Activated CD4-positive, CD25-positive, alpha-beta regulatory T cell (primary cell): Measurements from ENCODE around the gene SPINK14.

Experiments used
- DNase-seq, 4 experiments: peaks; one replicate each; lab custom pipeline; 2025; lab: John Stamatoyannopoulos, UW

SPINK14 gene

GRCh38 chr5:148168246-148168645 is at the start of gene SPINK14:
TSS of gene SPINK14 (plus strand) at chr5:148168546. CDS start at chr5:148169733, 1,187 bp downstream.
- DNase-seq: no peak

GRCh38 chr5:148120317-148120716 is 48.0 kb upstream of the SPINK14 start:
- DNase-seq: no peak

GRCh38 chr5:148125641-148126040 is 42.7 kb upstream of the SPINK14 start:
- DNase-seq: no peak

GRCh38 chr5:148135091-148136048 is 33.0 kb upstream of the SPINK14 start:
- DNase-seq: no peak

GRCh38 chr5:148140846-148141245 is 27.5 kb upstream of the SPINK14 start:
- DNase-seq: no peak

- DNase-seq: no peak
These were observed 26.7 kb upstream of the SPINK14 start for GRCh38 chr5:148141645-148142044.

GRCh38 chr5:148145916-148146315 is 22.4 kb upstream of the SPINK14 start:
- DNase-seq: no peak

- DNase-seq: no peak
These were observed 21.9 kb upstream of the SPINK14 start for GRCh38 chr5:148146487-148146886.

- no peak for DNase-seq
These were observed 20.9 kb upstream of the SPINK14 start for GRCh38 chr5:148147415-148147814.

- DNase-seq: no peak
These were observed 16.5 kb upstream of the SPINK14 start for GRCh38 chr5:148151872-148152271.

GRCh38 chr5:148152781-148153180 is 15.6 kb upstream of the SPINK14 start:
- DNase-seq: no peak

- DNase-seq: no peak
These were observed 11.7 kb upstream of the SPINK14 start for GRCh38 chr5:148156609-148157008.

GRCh38 chr5:148162038-148162437 is 6.3 kb upstream of the SPINK14 start:
- no peak for DNase-seq

- no peak for DNase-seq
These were observed 5.0 kb upstream of the SPINK14 start for GRCh38 chr5:148163345-148163744.

- DNase-seq: no peak
These were observed 1.6 kb upstream of the SPINK14 start for GRCh38 chr5:148166550-148167283.

- no peak for DNase-seq
These were observed 4.0 kb downstream of the SPINK14 start for GRCh38 chr5:148172377-148172776.

GRCh38 chr5:148176480-148176879 is 8.1 kb downstream of the SPINK14 start:
- DNase-seq: no peak

GRCh38 chr5:148177207-148177606 is 8.9 kb downstream of the SPINK14 start:
- no peak for DNase-seq

GRCh38 chr5:148179234-148179824 is 11.0 kb downstream of the SPINK14 start:
- no peak for DNase-seq

GRCh38 chr5:148186248-148187003 is 18.1 kb downstream of the SPINK14 start:
- no peak for DNase-seq

GRCh38 chr5:148191010-148191409 is 22.7 kb downstream of the SPINK14 start:
- DNase-seq: no peak

- DNase-seq: no peak
These were observed 24.9 kb downstream of the SPINK14 start for GRCh38 chr5:148193202-148193601.
